IMR-90 (cell line): Measurements from ENCODE around the gene ZNF579. TPM values are rescaled to one million over a fixed set of nuclear protein-coding genes. Genes with fewer than 3 reads are reported as not detected.

Experiments
- ATAC-seq: fragments of 200-7000 bp; cut with Tn5 transposase; 2 replicates; pipeline ENCODE4 v1.9.1; 2020; ENCODE audit warnings: low read depth, mild to moderate bottlenecking, moderate library complexity
- BruUV-seq: library from RNA; stranded (reverse); fragments of 400-500 nt; replicated peaks from 2 replicates; lab custom pipeline; 2021; lab: Mats Ljungman, UMichigan
- CTCF ChIA-PET: fragments of 300-600 bp; formaldehyde crosslinking; extraction: SDS; loops from one replicate; lab custom pipeline; 2021; ENCODE audit warnings: antibody characterized with exemption; lab: Yijun Ruan, JAX
- POLR2A ChIA-PET: fragments of 300-600 bp; sonication (Branson Sonifier 250); formaldehyde crosslinking; loops from one replicate; lab custom pipeline; 2022; ENCODE audit warnings: antibody characterized with exemption; ENCODE audit not compliant: unreplicated experiment; lab: Charles Lee
- DNase-seq: peaks from one replicate; pipeline ENCODE4 v3.0.0; 2013
- H2AFZ ChIP-seq: replicated peaks from 2 replicates; pipeline ENCODE3; 2013; ENCODE audit warnings: low read length, mild to moderate bottlenecking; ENCODE audit not compliant: poor library complexity
- H2AK5ac ChIP-seq: 2 replicates; pipeline ENCODE4 v1.6.1; 2013; ENCODE audit warnings: low read depth, low read length, inconsistent platforms
- H2AK9ac ChIP-seq: replicated peaks from 2 replicates; pipeline ENCODE3; 2013; ENCODE audit warnings: mild to moderate bottlenecking, low read depth, low read length, moderate library complexity; ENCODE audit not compliant: poor library complexity
- H2BK120ac ChIP-seq: 2 replicates; pipeline ENCODE4 v1.6.1; 2013; ENCODE audit warnings: low read depth, low read length, inconsistent platforms
- H2BK15ac ChIP-seq: 3 replicates; pipeline ENCODE4 v1.6.1; 2013; ENCODE audit warnings: low read depth, low read length, inconsistent platforms
- H2BK20ac ChIP-seq: 2 replicates; pipeline ENCODE4 v1.6.1; 2013; ENCODE audit warnings: low read depth, mild to moderate bottlenecking, inconsistent platforms, low read length, moderate library complexity
- H2BK5ac ChIP-seq: 2 replicates; pipeline ENCODE4 v1.6.1; 2013; ENCODE audit warnings: mild to moderate bottlenecking, low read depth, low read length, inconsistent platforms; ENCODE audit not compliant: poor library complexity, severe bottlenecking
- H3K14ac ChIP-seq: replicated peaks from 2 replicates; pipeline ENCODE4 v1.6.1; 2013; ENCODE audit warnings: low read depth, low read length, inconsistent platforms
- H3K18ac ChIP-seq: 2 replicates; pipeline ENCODE4 v1.6.1; 2013; ENCODE audit warnings: low read depth, low read length, control low read depth
- H3K23ac ChIP-seq: 2 replicates; pipeline ENCODE4 v1.6.1; 2013; ENCODE audit warnings: low read depth, low read length, inconsistent platforms
- H3K27ac ChIP-seq: 2 replicates; pipeline ENCODE4 v1.5.1; 2013; ENCODE audit warnings: mild to moderate bottlenecking, control low read depth, low read length; ENCODE audit not compliant: insufficient read depth
- H3K27me3 ChIP-seq: 2 replicates; pipeline ENCODE4 v1.6.1; 2013; ENCODE audit warnings: low read length; ENCODE audit not compliant: control insufficient read depth, insufficient read depth
- H3K36me3 ChIP-seq: 2 replicates; pipeline ENCODE4 v1.6.1; 2013; ENCODE audit warnings: low read length, mixed read lengths; ENCODE audit not compliant: control insufficient read depth, insufficient read depth
- H3K4ac ChIP-seq: 2 replicates; pipeline ENCODE4 v1.6.1; 2013; ENCODE audit warnings: low read depth, low read length, inconsistent platforms
- H3K4me1 ChIP-seq: 2 replicates; pipeline ENCODE4 v1.6.1; 2013; ENCODE audit warnings: low read length, mixed read lengths; ENCODE audit not compliant: control insufficient read depth, insufficient read depth
- H3K4me2 ChIP-seq: 2 replicates; pipeline ENCODE4 v1.6.1; 2013; ENCODE audit warnings: low read depth, mild to moderate bottlenecking, control low read depth, low read length, moderate library complexity
- H3K4me3 ChIP-seq: 2 replicates; pipeline ENCODE4 v1.5.1; 2013; ENCODE audit warnings: low read depth, mild to moderate bottlenecking, control low read depth, low read length, moderate library complexity; ENCODE audit not compliant: insufficient read depth
- H3K56ac ChIP-seq: 2 replicates; pipeline ENCODE4 v1.6.1; 2013; ENCODE audit warnings: low read length, inconsistent platforms; ENCODE audit not compliant: insufficient read depth; ENCODE audit errors: extremely low read depth
- H3K79me1 ChIP-seq, 2 experiments: 2 replicates each; pipeline ENCODE4 v1.6.1; 2013; ENCODE audit warnings: low read length in 2 of 2, inconsistent platforms in 1 of 2, low read depth in 1 of 2
- H3K9ac ChIP-seq: 2 replicates; pipeline ENCODE4 v1.6.1; 2013; ENCODE audit warnings: low read depth, low read length, control low read depth
- H3K9me1 ChIP-seq: 2 replicates; pipeline ENCODE4 v1.6.1; 2013; ENCODE audit warnings: low read length, inconsistent platforms; ENCODE audit not compliant: insufficient read depth
- H3K9me3 ChIP-seq: 2 replicates; pipeline ENCODE4 v1.6.1; 2013; ENCODE audit warnings: low read length; ENCODE audit not compliant: control insufficient read depth, insufficient read depth
- H4K20me1 ChIP-seq: 2 replicates; pipeline ENCODE4 v1.6.1; 2013; ENCODE audit warnings: low read length, inconsistent platforms; ENCODE audit not compliant: insufficient read depth
- H4K5ac ChIP-seq: 2 replicates; pipeline ENCODE4 v1.6.1; 2013; ENCODE audit warnings: mild to moderate bottlenecking, low read depth, low read length, control low read depth
- H4K8ac ChIP-seq, 2 experiments: 2 replicates each; pipeline ENCODE4 v1.6.1; 2013; ENCODE audit warnings: low read depth in 2 of 2, low read length in 2 of 2, control low read depth in 1 of 2, inconsistent platforms in 1 of 2
- H4K91ac ChIP-seq: 2 replicates; pipeline ENCODE4 v1.6.1; 2013; ENCODE audit warnings: low read depth, low read length, inconsistent platforms; ENCODE audit not compliant: insufficient read depth
- BHLHE40 ChIP-seq: fragments of 150-350 bp; IDR thresholded peaks from 2 replicates; pipeline ENCODE4 v1.6.1; 2016; ENCODE audit warnings: mild to moderate bottlenecking, low read depth, low read length
- CHD1 ChIP-seq: IDR thresholded peaks from 2 replicates; pipeline ENCODE4 v1.6.1; 2012; ENCODE audit warnings: low read depth, low read length, improper control_type of control experiment
- FOS ChIP-seq: fragments of 150-350 bp; IDR thresholded peaks from 2 replicates; pipeline ENCODE4 v1.6.1; 2016; ENCODE audit warnings: low read depth, low read length
- NFE2L2 ChIP-seq: fragments of 150-350 bp; IDR thresholded peaks from 2 replicates; pipeline ENCODE4 v1.6.1; 2016; ENCODE audit warnings: low read depth, mild to moderate bottlenecking, low read length
- WGBS, 2 experiments: methylation state at CpG; one replicate each; pipeline versions ENCODE4 v1.1.5 to v1.1.7; 2013; ENCODE audit warnings: missing lambda C conversion rate in 2 of 2; ENCODE audit not compliant: insufficient read length in 1 of 2; ENCODE audit errors: extremely low coverage in 2 of 2; 5-methylcytosine and 5-hydroxymethylcytosine counted together
- dilution Hi-C: fragments of 300-500 bp; cut with HindIII; formaldehyde crosslinking; loops from one replicate; pipeline ENCODE4 v1.14.3; 2018; ENCODE audit warnings: low sequenced_read_pairs; ENCODE audit not compliant: unreplicated experiment
- in situ Hi-C: fragments of 300-500 bp; cut with MboI; formaldehyde crosslinking; loops from 3 replicates; pipeline ENCODE4 v1.14.3; 2019; ENCODE audit warnings: low sequenced_read_pairs, inconsistent platforms, mixed read lengths
- intact Hi-C: fragments of 100-400 bp; cut with micrococcal nuclease; formaldehyde crosslinking; loops from 2 replicates; pipeline ENCODE4 v1.10.0; 2022
- polyA plus RNA-seq, 3 experiments: library from polyadenylated mRNA; depleted of rRNA; stranded (reverse); fragments of >200 nt; gene quantifications; 2 replicates each; pipeline ENCODE4 v1.2.3, GENCODE V29; 2012; ENCODE audit warnings: low replicate concordance in 1 of 3
- total RNA-seq: library from RNA; depleted of rRNA; stranded (reverse); fragments of >200 nt; gene quantifications from 2 replicates; pipeline ENCODE4 v1.2.3, GENCODE V29; 2012

The ZNF579 gene
- total and polyA plus RNA-seq, 2 of the 4 experiments (the other 2 are of a cell fraction): 0.54 to 9.0 TPM

- H3K9me3 ChIP-seq: no peaks in the 10 kb centered on the region
- peak overlapping the region; percentile 85; the same call in 2 of the 3 replicates for H2BK15ac ChIP-seq
- H2AFZ ChIP-seq: peak overlapping the region; percentile 92
- no peaks in the 10 kb centered on the region for H3K36me3 ChIP-seq
- CTCF ChIA-PET: interaction anchor here (0.5 to 0.7 kb wide), 2 partner anchors 18 to 22 kb away, joined by 6 to 7 read pairs; no protein-coding TSS in a partner anchor
- ATAC-seq (peak; percentile 63), DNase-seq (peak; percentile 93)
- H2BK20ac ChIP-seq: peak overlapping the region; percentile 89
- H3K18ac ChIP-seq: peak overlapping the region; percentile 97
- no peaks in the 10 kb centered on the region; a peak in 1 of 4 replicates for H3K79me1 ChIP-seq
- H2BK120ac ChIP-seq: peak overlapping the region; percentile 96
- peak overlapping the region; percentile 94 for H3K23ac ChIP-seq
- H3K56ac ChIP-seq: peak overlapping the region; percentile 86
- BruUV-seq: no TSS peak
- peaks cover 15% of the 10 kb centered on the region for H3K9me1 ChIP-seq
- intact Hi-C loops (no loop called here), dilution Hi-C loops (no loop called here), in situ Hi-C loops (no loop called here)
- WGBS, 2 experiments: 0% methylated on average over 2 of the region's 36 CpGs; no CpG with 5 or more reads in 1 of the 2 experiments
- no peaks in the 10 kb centered on the region for H4K20me1 ChIP-seq
- peak overlapping the region; percentile 45 for H3K9ac ChIP-seq
- H2AK9ac ChIP-seq: peak overlapping the region; percentile 80
- peak overlapping the region; percentile 96 for H3K14ac ChIP-seq
- peak overlapping the region; percentile 90 for H3K4ac ChIP-seq
- peak overlapping the region; percentile 84 for H3K27ac ChIP-seq
- peak overlapping the region; percentile 80 for H3K4me2 ChIP-seq
- peak overlapping the region; percentile 97 for H2BK5ac ChIP-seq
- H4K91ac ChIP-seq: peak overlapping the region; percentile 97
- peak overlapping the region; percentile 48 to 84 for H4K8ac ChIP-seq
- peak overlapping the region; percentile 96 for H4K5ac ChIP-seq
- peak overlapping the region; percentile 96 for H2AK5ac ChIP-seq
- peaks cover 34% of the 10 kb centered on the region for H3K4me1 ChIP-seq
- POLR2A ChIA-PET: no interaction called here
- TF ChIP-seq BHLHE40: peak; percentile 58
- TF ChIP-seq NFE2L2: no peak
- TF ChIP-seq FOS: peak; percentile 74
- TF ChIP-seq CHD1: no peak
- H3K27me3 ChIP-seq: no peaks in the 10 kb centered on the region
- H3K4me3 ChIP-seq: 0 out of 2 replicates have a peak overlapping the region, but pooled peaks have one; percentile 0
Observed at GRCh38 chr19:55549500-55550320, 30.9 kb downstream of the ZNF579 start.
